ENCODE measurements around the gene GDF7. TPM values are rescaled to one million over a fixed set of nuclear protein-coding genes. Genes with fewer than 3 reads are reported as not detected.

The GDF7 gene
- total and polyA plus RNA-seq, 2 donors (not counting 3 experiments of a cell fraction or from before 2014, with no cell fraction given) = 3.7 to 3.9 TPM

- Histone ChIP-seq H4K20me1 (replicated peaks; ENCODE audit: control insufficient read depth, extremely low read depth, insufficient read depth, low read length) (no peaks in the 10 kb centered on the region), H3K9me3 (replicated peaks; ENCODE audit: control insufficient read depth, insufficient read depth, low read length) (no peaks in the 10 kb centered on the region), H3K79me2 (ENCODE audit: control insufficient read depth, insufficient read depth, low read length) (no peaks in the 10 kb centered on the region), H3K27me3 (ENCODE audit: control insufficient read depth in 2 of 2, insufficient read depth in 2 of 2, low read length in 2 of 2) (no peaks in the 10 kb centered on the region), H3K4me3 (replicated peaks in 1 of 3; ENCODE audit: insufficient read depth in 1 of 3, low read depth in 1 of 3, low read length in 3 of 3) (no peak overlapping the region), H3K9me1 (replicated peaks; ENCODE audit: control insufficient read depth, extremely low read depth, insufficient read depth, low read length) (no peaks in the 10 kb centered on the region), H2AFZ (ENCODE audit: low read depth, low read length) (no peak overlapping the region), H3K4me2 (ENCODE audit: insufficient read depth, low read length) (no peak overlapping the region), H3K36me3 (ENCODE audit: control insufficient read depth in 2 of 2, extremely low read depth in 1 of 2, insufficient read depth in 2 of 2, low read length in 2 of 2) (peaks cover 0 to 7% of the 10 kb centered on the region in 2 experiments), H3K4me1 (ENCODE audit: control insufficient read depth, extremely low read depth, insufficient read depth, low read length) (peaks cover 20% of the 10 kb centered on the region), H3K9ac (replicated peaks; ENCODE audit: extremely low read depth, insufficient read depth, low read length) (no peak overlapping the region), H3K27ac (ENCODE audit: insufficient read depth, low read depth, low read length) (no peak overlapping the region)
- no peak for DNase-seq (ENCODE audit: low read depth, low spot score)
- ChIA-PET CTCF (interaction anchor here (1.8 to 4.0 kb wide), 4 partner anchors 10 to 236 kb away, joined by 5 to 14 read pairs (median 6); no protein-coding TSS in a partner anchor), POLR2A (interaction anchor here (1.0 kb wide), 2 partner anchors 186 to 189 kb away, joined by 3 to 4 read pairs; partner anchors contain the start of gene RHOB)
- no peak for TF ChIP-seq JUN (IDR thresholded peaks at IDR 0.05; ENCODE audit: borderline replicate concordance, insufficient read depth, insufficient read length, low read depth)
- no peak for TF ChIP-seq GATA2 (IDR thresholded peaks at IDR 0.05; ENCODE audit: insufficient read depth, insufficient read length, low read depth, low read length)
- no peak for TF ChIP-seq CTCF (IDR thresholded peaks at IDR 0.05; ENCODE audit: extremely low read depth in 1 of 2, insufficient read depth in 1 of 2, low read depth in 1 of 2, low read length in 2 of 2)
- no peak for TF ChIP-seq MYC (IDR thresholded peaks at IDR 0.05; ENCODE audit: low read depth, low read length)
- TF ChIP-seq MAX (IDR thresholded peaks at IDR 0.05; ENCODE audit: insufficient read depth, insufficient read length) = no peak
- no peak for TF ChIP-seq POLR2A (IDR thresholded peaks at IDR 0.05; ENCODE audit: low read depth, low read length)
- BruUV-seq (replicated peaks) = no TSS peak
- dilution Hi-C loops (cut with MboI; ENCODE audit: extremely low pct_ligation_motif_present, low sequenced_read_pairs) (loop anchor here (10.0 kb wide), 1 partner anchor 188 kb away; the partner anchor contains the start of gene RHOB), intact Hi-C loops (cut with micrococcal nuclease) (no loop called here)
- FAIRE-seq = no peak
Measured at GRCh38 chr2:20632446-20632990, 34.4 kb upstream of the GDF7 start.
